ENCODE results near the gene ULK2. TPM values are rescaled to one million over a fixed set of nuclear protein-coding genes. Genes with fewer than 3 reads are reported as not detected.

ULK2 gene
- total RNA-seq, 1 donor from 2014 or later: 15.7 TPM

GRCh38 chr17:19736071-19736470 is 131.7 kb downstream of the ULK2 start:
- no peaks in the 10 kb centered on the region for H3K4me1 Mint-ChIP-seq (ENCODE audit: unreplicated experiment)

GRCh38 chr17:19733953-19734526 is 133.7 kb downstream of the ULK2 start:
- DNase-seq (ENCODE audit: low spot score): no peak
- H3K36me3 Mint-ChIP-seq (ENCODE audit: low read depth, unreplicated experiment): no peaks in the 10 kb centered on the region
- no peaks in the 10 kb centered on the region for H3K4me1 Mint-ChIP-seq (ENCODE audit: unreplicated experiment)
- H3K27ac Mint-ChIP-seq (ENCODE audit: unreplicated experiment): no peak overlapping the region
- H3K4me3 Mint-ChIP-seq (ENCODE audit: unreplicated experiment): no peak overlapping the region
- no peaks in the 10 kb centered on the region for H3K9me3 Mint-ChIP-seq (ENCODE audit: unreplicated experiment)
- H3K27me3 Mint-ChIP-seq (ENCODE audit: unreplicated experiment): peaks cover 6% of the 10 kb centered on the region
- no peak for TF ChIP-seq CTCF (IDR thresholded peaks at IDR 0.05; ENCODE audit: unreplicated experiment)

More at GRCh38 chr17:19736071-19736470, 131.7 kb downstream of the ULK2 start:
- H3K4me3 Mint-ChIP-seq (ENCODE audit: unreplicated experiment): no peak overlapping the region
- H3K9me3 Mint-ChIP-seq (ENCODE audit: unreplicated experiment): no peaks in the 10 kb centered on the region
- no peak overlapping the region for H3K27ac Mint-ChIP-seq (ENCODE audit: unreplicated experiment)
- TF ChIP-seq CTCF (IDR thresholded peaks at IDR 0.05; ENCODE audit: unreplicated experiment): no peak
- peaks cover 6% of the 10 kb centered on the region for H3K27me3 Mint-ChIP-seq (ENCODE audit: unreplicated experiment)
- no peaks in the 10 kb centered on the region for H3K36me3 Mint-ChIP-seq (ENCODE audit: low read depth, unreplicated experiment)
- DNase-seq (ENCODE audit: low spot score): no peak

GRCh38 chr17:19731626-19732025 is 136.1 kb downstream of the ULK2 start:
- H3K36me3 Mint-ChIP-seq (ENCODE audit: low read depth, unreplicated experiment): no peaks in the 10 kb centered on the region
- no peak overlapping the region for H3K27ac Mint-ChIP-seq (ENCODE audit: unreplicated experiment)
- DNase-seq (ENCODE audit: low spot score): no peak
- H3K4me1 Mint-ChIP-seq (ENCODE audit: unreplicated experiment): no peaks in the 10 kb centered on the region
- H3K4me3 Mint-ChIP-seq (ENCODE audit: unreplicated experiment): no peak overlapping the region
- TF ChIP-seq CTCF (IDR thresholded peaks at IDR 0.05; ENCODE audit: unreplicated experiment): no peak
- no peaks in the 10 kb centered on the region for H3K9me3 Mint-ChIP-seq (ENCODE audit: unreplicated experiment)
- peaks cover 4% of the 10 kb centered on the region for H3K27me3 Mint-ChIP-seq (ENCODE audit: unreplicated experiment)

- no peak overlapping the region for H3K27ac Mint-ChIP-seq (ENCODE audit: unreplicated experiment)
- DNase-seq (ENCODE audit: low spot score): no peak
- no peak overlapping the region for H3K4me3 Mint-ChIP-seq (ENCODE audit: unreplicated experiment)
- no peaks in the 10 kb centered on the region for H3K4me1 Mint-ChIP-seq (ENCODE audit: unreplicated experiment)
- H3K36me3 Mint-ChIP-seq (ENCODE audit: low read depth, unreplicated experiment): no peaks in the 10 kb centered on the region
- peaks cover 4% of the 10 kb centered on the region for H3K27me3 Mint-ChIP-seq (ENCODE audit: unreplicated experiment)
- no peak for TF ChIP-seq CTCF (IDR thresholded peaks at IDR 0.05; ENCODE audit: unreplicated experiment)
- no peaks in the 10 kb centered on the region for H3K9me3 Mint-ChIP-seq (ENCODE audit: unreplicated experiment)
These were observed 136.9 kb downstream of the ULK2 start for GRCh38 chr17:19730843-19731242.

GRCh38 chr17:19729900-19730299 is 137.8 kb downstream of the ULK2 start:
- no peaks in the 10 kb centered on the region for H3K36me3 Mint-ChIP-seq (ENCODE audit: low read depth, unreplicated experiment)
- no peaks in the 10 kb centered on the region for H3K4me1 Mint-ChIP-seq (ENCODE audit: unreplicated experiment)
- H3K9me3 Mint-ChIP-seq (ENCODE audit: unreplicated experiment): no peaks in the 10 kb centered on the region
- no peak for TF ChIP-seq CTCF (IDR thresholded peaks at IDR 0.05; ENCODE audit: unreplicated experiment)
- no peak overlapping the region for H3K4me3 Mint-ChIP-seq (ENCODE audit: unreplicated experiment)
- H3K27me3 Mint-ChIP-seq (ENCODE audit: unreplicated experiment): peaks cover 3% of the 10 kb centered on the region
- DNase-seq (ENCODE audit: low spot score): no peak
- no peak overlapping the region for H3K27ac Mint-ChIP-seq (ENCODE audit: unreplicated experiment)

All from endothelial cell (in vitro differentiated cells).